ENCODE data around the gene UPF3A.

Gene UPF3A

DNA sequence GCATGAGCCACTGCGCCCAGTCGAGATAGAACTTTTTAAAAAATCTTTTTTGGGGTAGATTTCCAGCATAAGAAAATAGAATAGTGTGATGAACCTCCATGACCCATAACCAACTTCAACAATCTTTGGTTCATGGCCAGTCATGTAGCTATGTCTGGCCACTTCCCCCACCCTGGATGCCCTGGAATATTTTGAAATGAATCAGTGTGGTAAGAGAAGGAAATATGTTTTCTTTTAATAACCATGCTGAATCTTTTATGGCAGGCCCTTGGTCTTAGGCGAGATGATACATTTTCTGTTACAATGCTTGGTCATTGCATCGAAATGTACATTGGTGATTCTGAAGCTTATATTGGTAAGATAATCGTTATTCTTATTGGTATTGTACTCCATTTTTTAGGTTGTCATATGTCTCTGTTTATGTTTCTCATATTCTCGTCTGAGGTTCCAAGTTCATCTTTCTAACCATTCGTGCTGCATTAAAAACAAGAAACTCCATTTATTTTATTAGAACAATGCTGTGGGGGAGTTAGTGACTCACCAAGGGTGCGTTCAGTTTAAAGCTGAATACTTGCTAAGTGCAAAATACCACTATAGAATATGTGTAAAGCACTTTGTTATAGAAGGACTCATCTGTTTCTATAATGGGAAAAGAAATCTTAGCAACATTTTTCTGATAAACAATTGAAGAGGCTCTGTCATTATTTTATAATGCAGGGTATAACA, 16.4 kb upstream of the UPF3A start:
- peak; percentile 24 for DNase-seq

DNA sequence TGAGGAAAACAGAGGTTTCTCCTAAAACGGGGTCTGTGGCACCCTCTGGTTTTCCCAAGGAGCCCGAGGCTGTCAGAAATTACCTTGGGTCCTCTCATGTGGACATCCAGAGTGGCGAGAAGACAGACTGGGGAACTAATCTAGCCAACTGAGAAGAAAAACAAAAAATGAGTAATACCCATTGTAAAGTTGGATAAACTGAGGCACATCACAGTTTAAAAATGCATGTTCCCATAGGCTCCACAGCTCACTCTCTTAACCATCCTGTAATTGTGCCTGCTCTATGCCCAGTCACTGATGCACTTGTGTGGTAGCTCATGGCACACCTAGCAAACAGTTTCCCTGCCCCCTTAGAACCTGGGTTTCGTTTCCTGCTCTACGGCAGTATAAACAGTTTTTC, 15.2 kb upstream of the UPF3A start:
- DNase-seq = no peak

DNA sequence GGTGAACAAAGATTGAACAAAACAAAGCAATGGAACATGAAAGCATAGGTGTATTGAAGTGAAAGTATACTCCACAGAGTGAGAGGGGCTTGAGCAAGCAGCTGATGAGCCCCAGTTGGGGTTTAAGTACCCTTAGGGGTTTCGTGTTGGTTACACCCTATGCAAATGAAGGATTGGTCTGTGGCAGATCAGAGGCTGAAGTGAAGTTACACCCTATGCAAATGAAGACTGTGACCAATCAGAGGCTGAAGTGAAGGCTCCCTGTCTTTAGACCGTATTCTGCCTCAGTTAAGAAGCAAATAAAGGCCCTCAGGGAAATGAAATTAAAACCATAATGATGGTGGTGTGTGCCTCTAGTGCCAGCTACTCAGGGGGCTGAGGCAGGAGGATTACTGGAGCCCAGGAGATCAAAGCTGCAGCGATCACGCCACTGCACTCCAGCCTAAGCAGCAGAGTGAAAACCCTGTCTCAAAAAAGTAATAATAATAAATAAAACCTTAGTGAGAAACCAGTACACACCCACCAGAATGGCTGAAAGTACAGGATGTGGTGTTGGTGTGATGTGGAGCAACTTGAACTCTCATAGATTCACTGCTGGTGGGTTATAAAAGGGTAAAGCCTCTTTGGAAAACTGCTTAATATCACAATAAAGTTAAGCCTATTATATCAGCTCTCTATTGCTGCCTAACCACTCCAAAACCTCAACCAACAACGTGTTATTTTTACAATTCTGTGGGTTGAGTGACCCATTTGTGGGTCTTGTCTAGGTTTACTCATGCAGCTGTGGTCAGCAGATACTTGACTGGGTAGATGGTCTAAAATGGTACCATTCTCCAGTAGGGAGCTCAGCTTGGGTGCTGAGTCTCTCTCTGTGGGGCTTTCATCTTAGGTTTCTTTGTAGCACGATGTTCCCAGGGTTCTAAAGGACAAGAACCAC, 12.8 kb upstream of the UPF3A start:
- DNase-seq = no peak

DNA sequence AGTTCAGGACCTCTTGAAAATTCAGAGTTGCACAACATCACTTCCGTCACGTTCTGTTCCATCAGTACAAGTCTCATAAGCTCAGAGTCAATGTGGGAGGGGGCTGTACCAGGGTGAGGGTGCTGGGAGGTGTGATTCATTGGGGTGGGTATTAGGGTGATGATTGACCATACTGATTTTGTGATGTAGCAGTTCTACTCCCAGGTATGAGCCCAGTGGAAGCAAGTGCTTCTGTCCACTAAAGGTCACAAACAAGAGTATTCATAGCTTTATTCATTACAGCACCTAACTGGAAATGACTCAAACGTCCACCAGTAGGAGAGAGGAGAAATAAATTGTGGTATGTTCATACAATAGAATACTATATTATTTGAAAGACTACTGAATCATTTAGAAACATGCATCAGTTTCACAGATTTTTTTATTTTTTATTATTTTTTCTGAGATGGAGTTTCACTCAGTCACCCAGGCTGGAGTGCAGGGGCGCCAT, 12.1 kb upstream of the UPF3A start:
- no peak for DNase-seq

DNA sequence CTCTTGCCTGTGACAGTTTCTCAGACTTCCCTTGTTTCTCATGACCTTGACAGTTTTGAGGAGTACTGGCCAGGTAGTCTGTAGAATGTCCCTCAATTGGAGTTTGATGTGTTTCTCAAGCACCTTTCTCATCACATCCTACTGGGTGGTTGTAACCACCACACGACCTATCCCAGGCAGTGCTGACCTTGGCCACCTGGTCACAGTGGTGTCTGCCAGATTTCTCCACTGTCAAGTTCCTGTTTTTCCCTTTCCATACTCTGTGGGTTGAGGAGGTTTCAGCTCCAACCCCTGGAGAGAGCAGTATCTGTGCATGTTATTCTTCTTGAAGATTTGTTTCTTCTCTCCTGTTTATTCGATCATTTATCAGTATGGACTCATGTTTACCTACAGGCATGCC, 8.4 kb upstream of the UPF3A start:
- DNase-seq = no peak

DNA sequence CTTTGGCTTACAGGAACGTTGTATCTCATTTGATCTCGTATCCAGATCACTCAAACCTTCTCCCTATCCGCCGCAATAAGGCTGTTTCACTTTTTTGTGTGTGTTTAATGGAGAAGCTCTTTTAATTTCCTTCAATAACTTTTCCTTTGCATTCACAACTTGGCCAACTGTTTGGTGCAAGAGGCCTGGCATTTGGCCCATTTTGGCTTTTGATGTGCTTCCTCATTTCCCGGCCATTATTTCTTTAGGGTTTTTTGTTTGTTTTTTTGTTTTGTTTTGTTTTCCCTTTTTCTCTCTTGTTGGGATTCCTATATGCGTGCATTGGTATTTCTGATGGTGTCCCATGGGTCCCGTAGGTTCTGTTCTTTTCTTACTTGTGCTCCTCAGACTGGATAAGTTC, 6.1 kb upstream of the UPF3A start:
- no peak for DNase-seq

DNA sequence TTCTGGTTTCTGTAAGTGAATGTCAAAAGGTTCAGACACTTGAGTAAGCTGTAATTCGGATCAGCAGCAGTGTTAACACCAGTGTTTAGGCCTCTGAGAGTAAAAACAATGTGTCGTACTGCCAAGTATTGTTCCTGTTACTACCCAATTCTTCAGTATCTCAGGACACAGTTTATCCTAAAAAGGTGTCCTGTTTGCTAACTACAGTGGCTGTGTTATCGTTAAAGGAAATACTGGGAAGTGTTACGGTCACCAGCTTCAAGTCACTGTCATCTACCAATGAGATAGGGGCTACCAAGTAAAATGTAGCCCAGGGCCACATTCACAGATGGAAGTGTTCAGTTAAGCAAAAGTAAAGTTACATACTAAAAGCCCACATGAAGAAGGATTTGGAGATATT, 2.3 kb upstream of the UPF3A start:
- no peak for DNase-seq

DNA sequence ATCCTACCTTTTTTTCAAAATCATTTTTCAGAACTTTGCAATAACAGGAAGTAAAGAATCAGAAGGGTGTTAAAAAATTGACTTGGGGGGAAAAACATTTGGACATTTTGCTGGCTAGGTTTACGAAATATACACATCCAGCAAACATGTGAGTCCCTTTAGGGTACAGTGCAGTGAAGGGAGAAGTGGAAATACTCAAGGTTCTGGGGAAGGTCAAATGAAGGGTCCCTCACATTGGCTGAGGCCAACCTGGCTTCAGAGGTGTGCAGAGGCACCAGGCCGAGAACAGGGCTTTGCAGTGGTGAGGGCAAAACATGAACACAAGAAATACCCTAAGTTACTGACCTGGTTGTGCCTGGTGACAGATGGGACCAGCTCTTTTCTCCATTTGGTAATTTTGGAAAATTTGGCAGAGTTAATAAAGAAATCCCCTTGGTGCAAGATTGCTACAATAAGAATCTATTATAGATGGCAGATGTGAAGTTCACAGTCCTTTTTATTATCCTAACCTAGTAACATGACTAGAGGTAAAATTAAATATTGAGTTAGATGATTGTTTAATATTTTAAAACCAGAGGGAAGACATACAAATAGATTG, 1.5 kb upstream of the UPF3A start:
- no peak for DNase-seq

DNA sequence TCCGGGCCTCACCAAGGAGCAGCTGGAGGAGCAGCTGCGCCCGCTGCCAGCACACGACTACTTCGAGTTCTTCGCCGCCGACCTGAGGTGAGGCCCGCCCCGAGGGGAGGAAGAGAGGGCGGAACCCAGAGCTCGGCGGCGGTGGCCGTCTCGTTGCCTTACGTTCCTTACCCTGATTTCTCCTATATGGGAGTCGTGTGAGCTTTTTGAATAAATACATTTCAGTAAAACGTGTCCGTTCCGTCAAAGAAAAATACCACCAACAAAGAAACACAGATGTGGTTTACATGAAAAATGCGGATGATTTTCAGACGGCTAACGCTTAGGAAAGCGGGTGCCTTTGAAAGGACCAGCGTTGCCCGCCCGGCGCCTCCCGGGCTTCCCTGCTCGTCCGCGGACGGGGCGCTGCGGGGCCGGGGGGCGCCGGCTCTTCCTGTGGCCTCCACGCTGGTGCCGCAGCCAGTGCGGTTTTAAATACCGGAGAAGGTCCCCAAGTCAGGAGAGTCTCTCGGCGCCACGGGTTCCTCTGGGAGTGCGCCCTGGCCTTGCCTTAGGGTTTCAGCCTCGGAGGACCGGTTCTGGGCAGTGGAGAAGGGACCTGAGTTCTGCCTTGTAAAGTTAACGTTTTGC, 755 bp downstream of the UPF3A start:
- peak; percentile 62 for DNase-seq

DNA sequence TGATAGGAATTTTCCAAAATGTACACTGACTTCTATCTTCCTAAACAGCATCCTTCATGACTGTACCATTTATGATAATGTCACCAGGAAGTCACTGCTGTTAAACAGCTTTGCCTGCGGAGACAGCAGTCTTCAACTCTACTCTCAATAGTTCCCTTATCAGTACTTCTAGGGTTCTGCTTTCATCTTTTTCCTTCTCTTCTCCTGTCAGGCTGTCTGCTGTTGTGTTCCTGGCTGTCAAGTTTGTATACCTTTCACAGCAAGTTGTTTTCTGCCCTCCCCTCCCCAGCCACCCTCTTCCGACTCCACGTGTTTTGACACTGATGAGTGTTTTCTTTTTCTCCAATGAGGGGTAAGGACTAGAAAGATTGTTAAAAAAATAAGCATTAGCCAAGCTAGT, 2.2 kb downstream of the UPF3A start:
- DNase-seq = no peak

DNA sequence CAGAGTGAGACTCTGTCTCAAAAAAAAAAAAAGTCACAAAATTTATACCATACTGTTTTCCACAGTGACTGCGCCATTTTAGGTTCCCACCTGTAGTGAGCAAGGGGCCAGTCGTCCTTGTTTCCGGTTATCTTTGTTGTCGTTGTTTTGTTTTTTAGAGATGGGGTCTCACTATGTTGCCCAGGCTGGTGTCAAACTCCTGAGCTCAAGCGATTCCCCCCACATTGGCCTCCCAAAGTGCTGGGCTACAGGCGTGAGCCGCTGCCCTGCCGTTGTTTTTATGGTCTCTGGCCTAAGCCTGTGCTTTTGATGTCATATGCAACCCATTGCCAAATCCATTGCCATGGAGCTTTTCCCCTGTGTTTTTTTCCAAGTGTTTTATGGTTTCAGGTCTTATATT, 3.3 kb downstream of the UPF3A start:
- DNase-seq = no peak

DNA sequence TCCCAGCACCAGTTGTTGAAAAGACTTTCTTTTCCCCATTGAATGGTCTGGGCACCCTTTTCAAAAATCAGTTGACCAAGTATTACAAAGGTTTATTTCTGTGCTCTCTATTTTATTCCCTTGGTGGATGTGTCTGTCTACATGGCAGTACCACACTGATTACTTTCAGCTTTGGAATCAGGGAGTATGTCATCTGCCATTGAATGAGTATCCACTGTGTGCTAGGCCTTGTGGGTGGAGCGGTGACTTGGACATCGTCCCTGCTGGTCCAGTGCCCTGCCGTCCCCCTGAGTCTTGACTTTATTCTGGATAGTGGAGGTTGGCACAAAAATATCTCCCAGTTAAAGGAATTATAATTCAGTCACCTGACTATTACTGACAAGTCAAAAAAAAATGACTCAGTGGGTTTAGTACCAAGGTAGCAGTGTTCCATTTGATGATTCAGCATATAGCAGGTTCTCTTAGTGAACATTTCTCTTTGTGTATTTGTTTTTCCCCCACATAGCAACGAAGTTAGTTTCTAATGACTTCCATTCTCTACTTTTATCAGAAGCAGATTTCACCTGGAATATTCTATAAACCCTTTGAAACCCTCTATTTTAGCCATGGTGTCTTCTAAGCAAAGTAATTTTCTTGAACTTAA, 3.9 kb downstream of the UPF3A start:
- DNase-seq = peak; percentile 36

DNA sequence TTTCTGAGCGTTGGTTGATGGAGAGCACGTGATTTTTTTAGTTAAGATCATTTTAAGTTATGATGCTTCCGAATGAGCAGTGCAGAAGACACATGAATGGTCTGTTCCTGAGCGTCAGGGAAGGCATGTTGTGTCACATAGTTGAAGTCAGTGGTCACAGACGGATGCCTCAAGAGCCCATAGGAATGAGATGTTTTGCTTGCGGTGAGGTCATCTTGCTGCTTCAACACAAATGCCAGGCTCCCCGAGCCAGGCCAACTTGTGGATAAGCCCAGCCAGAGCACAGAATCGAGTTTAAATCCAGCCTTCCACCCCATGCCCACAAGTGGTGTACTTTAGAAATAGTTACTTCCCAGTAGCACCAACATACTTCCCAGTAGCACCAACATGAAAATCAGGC, 5.4 kb downstream of the UPF3A start:
- peak; percentile 47 for DNase-seq

DNA sequence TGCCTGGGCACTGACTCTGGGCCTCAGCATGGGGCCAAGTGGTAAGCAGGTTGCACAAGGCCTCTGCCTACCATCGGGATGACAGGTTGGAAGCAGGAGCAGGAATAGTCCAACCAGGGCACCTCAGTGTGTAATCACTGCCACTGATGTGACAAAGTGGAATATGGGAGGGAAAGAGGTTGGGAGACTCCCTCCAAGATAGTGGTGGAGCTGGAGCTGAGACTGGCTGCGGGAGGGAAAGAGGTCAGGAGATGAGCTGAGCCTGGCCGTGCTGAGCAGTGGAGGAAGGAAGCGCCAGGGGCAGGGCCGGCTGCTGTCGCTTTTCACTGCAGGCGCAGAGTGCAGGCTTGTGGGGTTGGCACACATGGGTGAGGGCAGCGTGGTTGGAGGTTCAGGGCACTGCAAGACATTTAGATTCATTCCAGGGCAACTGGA, 6.8 kb downstream of the UPF3A start:
- DNase-seq = no peak

DNA sequence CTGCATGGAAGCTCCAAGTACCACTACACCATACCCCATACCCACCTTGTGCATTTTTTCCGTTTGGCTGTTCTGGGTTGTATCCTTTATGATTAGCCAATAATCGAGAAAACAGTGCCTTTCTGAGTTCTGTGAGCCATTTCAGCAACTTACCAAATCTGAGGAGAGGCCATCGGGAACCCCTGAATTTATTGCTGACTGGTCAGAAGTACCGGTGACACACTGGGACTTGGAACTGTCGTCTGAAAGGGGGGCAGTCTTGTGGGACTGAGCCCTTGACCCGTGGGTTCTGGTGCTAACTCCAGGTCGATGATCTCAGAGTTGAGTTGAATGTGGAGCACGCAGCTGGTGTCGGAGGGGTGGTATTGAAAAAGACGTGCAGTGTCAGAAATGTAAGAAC, 15.0 kb downstream of the UPF3A start:
- DNase-seq = no peak

DNA sequence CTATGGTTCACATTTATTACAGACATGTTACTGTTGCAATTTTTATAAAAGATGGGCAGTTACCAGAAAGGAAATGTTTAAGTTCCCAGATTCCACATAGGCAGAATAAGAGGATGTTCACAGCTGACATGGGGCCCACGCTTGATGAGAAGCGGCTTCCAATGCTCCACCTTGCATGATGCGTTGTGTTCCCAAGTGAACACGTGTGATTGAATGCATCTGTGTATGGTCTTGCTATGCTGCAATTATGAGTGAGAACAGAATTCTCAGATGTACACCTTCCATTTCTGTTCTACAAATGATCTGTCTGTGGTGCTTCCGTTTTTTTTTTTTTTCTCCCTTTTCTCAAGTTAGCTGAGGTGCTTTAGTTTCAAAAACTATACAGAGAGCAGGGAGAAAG, 15.5 kb downstream of the UPF3A start:
- no peak for DNase-seq

DNA sequence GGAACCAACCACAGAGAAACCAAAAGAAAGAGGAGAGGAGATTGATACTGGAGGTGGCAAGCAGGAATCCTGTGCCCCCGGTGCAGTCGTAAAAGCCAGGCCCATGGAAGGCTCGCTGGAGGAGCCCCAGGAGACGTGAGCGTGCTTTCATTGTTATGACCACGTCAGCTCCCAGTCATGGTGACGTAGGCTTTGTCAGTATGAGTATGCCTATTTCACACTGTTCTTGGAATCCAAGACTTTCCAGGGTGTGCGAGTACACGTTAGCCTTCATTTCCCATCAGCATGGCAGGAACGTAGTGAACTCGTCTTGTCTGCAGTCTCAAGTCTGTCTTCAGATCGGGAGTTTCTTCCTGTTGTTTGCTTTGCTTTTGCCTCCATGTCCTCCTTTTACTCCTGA, 17.5 kb downstream of the UPF3A start:
- DNase-seq = no peak

DNA sequence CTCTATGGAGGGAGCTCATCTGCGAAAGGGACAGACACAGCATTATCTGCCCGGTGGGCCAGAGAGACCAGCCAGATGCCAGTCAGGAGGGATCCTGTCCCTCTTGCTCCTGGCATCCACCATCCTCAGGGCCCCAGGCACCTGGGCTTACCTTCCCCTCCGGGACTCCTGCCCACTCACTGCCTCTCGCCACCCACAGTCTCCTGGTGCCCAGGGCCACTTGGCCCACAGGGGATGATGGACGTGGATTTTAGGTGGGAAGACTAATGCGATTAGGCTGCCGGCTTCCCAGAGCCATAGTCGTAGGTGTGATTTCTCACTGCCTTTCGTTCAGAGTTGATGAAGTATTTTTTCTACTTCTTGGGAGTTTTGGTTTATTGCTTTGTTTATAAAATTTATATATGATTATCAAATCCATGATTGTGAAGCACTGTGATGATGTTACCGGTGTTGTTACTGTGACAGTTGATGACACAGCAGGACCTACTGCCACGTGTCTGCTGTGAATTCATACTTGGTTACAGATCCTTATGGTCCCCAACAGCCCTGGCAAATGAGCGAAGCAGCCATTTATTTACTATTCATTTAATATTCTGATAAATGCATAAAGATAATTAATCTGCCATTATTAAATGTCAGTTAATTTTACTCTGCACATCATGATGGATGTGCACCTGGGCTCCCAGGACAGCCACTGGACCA, 18.4 kb downstream of the UPF3A start:
- no peak for DNase-seq

DNA sequence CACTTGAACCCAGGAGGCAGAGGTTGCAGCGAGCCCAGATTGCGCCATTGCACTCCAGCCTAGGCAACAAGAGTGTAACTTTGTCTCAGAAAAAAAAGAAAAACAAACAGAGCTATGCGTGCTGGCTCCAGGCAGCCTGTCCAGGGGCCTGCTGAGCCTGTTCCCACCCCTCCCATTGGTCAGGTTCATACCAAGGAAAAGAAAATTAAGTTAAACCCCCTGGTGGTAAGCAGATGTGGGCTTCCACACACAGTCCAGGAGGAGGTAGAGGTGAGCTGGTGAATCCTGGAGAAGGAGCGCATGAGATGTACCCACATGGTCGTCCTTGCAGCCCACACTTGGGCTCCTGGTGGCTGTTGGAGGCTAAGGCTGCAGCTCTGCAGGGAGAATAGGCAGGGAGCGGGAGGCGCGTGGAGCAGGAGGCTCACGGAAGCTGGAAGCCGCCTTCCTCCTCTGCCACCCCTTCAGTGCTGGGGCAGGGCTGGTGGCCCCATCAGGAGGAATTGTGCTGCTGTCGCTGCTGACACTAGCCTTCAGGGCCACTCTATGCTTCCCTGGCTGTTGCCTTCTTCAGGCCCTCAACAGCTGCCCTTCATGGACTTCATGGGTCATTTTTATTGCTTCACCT, 22.4 kb downstream of the UPF3A start:
- DNase-seq = no peak

DNA sequence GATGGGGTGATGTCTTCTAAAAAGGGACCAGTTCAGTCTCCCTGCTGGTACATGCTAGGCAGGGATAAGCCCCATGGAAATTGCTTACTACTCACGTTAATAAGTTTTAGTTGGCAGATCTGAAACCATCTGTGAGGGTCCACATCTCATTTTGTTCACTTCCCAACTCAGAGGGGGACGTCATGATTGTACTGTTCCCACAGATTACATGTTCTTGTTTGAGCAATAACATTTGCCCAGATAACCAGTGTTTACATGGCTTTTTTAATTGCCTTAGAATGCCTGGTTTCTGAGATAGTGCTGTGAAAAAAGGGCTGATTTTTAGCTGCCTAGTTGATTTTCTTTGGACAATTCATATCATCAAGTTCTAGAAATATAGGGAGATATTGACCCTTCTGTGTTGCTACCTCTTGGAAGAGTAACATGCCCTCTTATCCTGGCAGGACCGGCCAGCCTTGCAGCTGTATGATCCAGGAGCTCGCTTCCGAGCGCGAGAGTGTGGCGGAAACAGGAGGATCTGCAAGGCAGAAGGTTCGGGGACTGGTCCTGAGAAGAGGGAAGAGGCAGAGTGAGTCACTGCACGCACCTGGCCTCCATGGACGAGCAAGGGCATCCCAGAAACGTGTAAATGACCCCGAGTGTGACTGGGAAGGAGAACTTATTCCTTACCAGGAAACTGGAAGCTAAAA, 23.1 kb downstream of the UPF3A start:
- no peak for DNase-seq

DNA sequence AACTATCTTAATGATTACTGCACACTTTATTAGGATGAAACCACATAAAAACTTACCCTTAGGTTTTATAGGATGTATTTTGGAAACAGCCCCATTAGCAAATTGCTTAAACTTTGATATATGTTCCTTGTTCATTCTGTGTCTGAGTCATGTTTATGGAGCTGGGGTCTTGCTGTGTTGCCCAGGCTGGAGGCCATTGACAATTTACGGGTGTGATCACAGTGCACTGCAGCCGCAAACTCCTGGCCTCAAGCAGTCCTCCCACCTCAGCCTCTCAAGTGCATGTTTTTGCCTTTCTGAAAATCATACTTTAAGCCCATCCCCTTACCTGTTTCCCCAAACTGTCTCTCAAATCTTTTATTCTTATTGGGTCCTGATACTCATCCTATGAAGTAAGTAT, 27.7 kb downstream of the UPF3A start:
- DNase-seq = no peak

Measured in kidney glomerular epithelial cell (primary cell).